ENCODE measurements around the gene NSL1.

Gene NSL1

DNA sequence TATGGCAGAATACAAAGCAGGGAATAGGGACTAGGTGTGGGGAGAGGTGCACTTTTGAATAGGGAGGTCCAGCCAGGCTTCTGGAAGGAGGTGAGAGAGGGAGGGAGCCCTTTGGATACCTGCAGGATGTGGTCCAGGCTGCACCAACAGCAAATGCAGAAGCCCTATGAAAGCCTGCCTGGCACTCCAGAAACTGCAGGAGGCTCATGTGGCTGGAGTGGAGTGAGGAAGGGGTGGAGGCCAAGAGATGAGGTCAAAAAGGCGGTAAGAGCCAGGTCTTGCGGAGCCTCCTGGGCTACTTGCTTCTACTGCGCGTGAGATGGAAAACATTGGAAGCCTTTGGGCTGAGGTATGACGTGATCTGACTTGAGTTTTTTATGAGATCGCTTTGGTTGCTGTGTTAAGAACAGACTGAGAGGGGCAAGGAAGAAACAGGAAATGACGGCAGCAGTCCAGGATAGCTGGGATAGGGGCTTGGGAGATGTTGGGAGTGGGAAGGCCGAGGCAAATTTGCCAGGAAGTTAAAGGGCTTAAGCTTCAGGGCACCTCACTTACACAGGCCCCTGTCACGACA lies 87.5 kb downstream of the NSL1 start:
- Histone ChIP-seq H3K4me1 (ENCODE audit: control insufficient read depth, insufficient read depth, low read length, unreplicated experiment) (peaks cover 5% of the 10 kb centered on the region), H2AFZ (ENCODE audit: low read length, unreplicated experiment) (no peak overlapping the region)

DNA sequence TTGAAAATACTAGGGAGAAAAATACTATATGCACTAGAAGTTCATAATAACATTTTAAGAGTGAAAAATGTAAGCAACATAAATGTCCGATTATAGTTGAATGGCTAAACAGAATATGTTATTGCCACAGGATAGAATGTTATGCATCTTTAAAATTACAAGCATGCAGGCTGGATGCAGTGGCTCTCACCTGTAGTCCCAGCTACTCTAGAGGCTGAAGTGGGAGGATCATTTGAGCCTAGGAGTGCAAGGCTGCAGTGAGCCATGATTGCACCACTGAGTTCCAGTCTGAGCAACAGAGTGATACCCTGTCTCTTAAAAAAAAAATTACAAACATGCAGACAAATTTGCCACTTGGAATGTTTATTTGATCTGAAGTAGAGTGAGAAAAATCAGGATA lies 88.9 kb downstream of the NSL1 start:
- no peaks in the 10 kb centered on the region for H3K79me2 ChIP-seq (ENCODE audit: control insufficient read depth, insufficient read depth, low read length, unreplicated experiment)
- H2AFZ ChIP-seq (ENCODE audit: low read length, unreplicated experiment): no peak overlapping the region
- H3K4me1 ChIP-seq (ENCODE audit: control insufficient read depth, insufficient read depth, low read length, unreplicated experiment): peaks cover 16% of the 10 kb centered on the region
- no peaks in the 10 kb centered on the region for H3K27me3 ChIP-seq (ENCODE audit: insufficient read depth, low read length)
- no peak overlapping the region for H3K4me3 ChIP-seq (ENCODE audit: low read depth, low read length)
- no peaks in the 10 kb centered on the region for H3K36me3 ChIP-seq (ENCODE audit: insufficient read depth, low read length)
- H3K27ac ChIP-seq (ENCODE audit: low read depth, low read length): no peak overlapping the region

More for the DNA sequence above, 87.5 kb downstream of the NSL1 start:
- no peaks in the 10 kb centered on the region for H3K27me3 ChIP-seq (ENCODE audit: insufficient read depth, low read length)
- no peaks in the 10 kb centered on the region for H3K36me3 ChIP-seq (ENCODE audit: insufficient read depth, low read length)
- H3K27ac ChIP-seq (ENCODE audit: low read depth, low read length): no peak overlapping the region
- H3K4me3 ChIP-seq (ENCODE audit: low read depth, low read length): no peak overlapping the region
- no peaks in the 10 kb centered on the region for H3K79me2 ChIP-seq (ENCODE audit: control insufficient read depth, insufficient read depth, low read length, unreplicated experiment)

DNA sequence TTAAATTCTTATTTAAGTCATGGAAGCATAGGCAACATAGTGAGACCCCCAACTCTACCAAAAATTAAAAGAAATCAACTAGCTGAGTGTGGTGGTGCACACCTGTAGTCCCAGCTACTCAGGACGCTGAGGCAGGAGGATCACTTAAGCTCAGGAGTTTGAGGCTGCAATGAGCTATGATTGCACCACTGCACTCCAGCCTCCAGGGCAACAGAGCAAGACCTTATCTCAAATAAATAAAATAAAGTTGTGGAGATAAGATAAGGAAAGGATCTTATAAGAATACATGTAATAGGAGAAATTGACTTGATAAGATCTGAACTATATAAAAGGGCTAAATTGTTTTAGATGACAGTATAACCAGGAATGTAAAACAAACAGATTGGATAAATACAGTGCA lies 89.7 kb downstream of the NSL1 start:
- no peak overlapping the region for H2AFZ ChIP-seq (ENCODE audit: low read length, unreplicated experiment)
- H3K27ac ChIP-seq (ENCODE audit: low read depth, low read length): no peak overlapping the region
- no peak overlapping the region for H3K4me3 ChIP-seq (ENCODE audit: low read depth, low read length)
- H3K36me3 ChIP-seq (ENCODE audit: insufficient read depth, low read length): no peaks in the 10 kb centered on the region
- H3K4me1 ChIP-seq (ENCODE audit: control insufficient read depth, insufficient read depth, low read length, unreplicated experiment): peaks cover 16% of the 10 kb centered on the region
- H3K27me3 ChIP-seq (ENCODE audit: insufficient read depth, low read length): no peaks in the 10 kb centered on the region
- H3K79me2 ChIP-seq (ENCODE audit: control insufficient read depth, insufficient read depth, low read length, unreplicated experiment): no peaks in the 10 kb centered on the region

DNA sequence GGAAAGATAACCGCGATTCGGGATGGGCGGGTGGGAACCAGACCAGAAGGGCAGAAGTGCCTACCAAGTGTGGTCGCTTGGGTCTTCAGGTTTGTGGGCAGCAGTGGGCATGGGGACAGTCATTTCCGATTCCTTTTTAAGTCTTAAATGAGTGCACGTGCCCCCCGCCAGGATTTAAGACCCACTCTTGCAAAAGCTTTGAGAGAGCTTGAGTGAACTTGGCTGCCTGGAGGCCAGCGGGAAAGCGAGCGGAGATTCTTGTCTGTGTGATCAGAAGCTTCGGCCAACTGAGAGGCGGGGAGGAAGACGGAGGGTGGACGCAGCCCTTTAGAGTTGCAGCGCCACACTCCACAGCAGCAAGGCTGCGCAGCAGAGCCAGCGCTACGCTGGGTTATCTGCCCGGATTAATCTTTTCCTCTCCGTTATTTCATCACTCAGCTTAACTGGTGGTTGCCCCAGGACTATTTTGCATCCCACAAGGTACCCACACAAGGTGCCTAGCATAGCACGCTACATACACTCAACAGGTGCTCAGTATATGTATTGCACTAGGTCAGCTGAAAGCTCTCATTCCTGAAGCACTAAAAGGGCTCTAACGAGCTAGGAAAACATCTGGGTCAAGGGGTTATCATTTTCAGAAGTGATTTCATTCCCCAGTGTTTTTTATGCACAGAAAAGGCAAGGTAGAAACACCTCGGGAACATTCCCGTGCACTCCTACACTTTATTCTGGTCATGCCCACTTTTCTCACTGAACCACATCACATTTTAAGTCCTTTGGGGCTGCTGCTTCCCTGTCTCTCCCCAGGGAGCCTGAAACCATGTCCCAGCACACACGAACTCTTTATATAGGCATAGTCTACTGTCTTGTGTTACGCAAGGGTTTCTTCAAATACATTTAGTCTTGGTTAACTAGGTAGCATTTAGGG lies 90.4 kb downstream of the NSL1 start:
- Histone ChIP-seq H3K79me2 (ENCODE audit: control insufficient read depth, insufficient read depth, low read length, unreplicated experiment) (no peaks in the 10 kb centered on the region), H3K4me3 (ENCODE audit: low read depth, low read length) (peak overlapping the region; percentile 87), H2AFZ (ENCODE audit: low read length, unreplicated experiment) (peak overlapping the region; percentile 94), H3K27me3 (ENCODE audit: insufficient read depth, low read length) (no peaks in the 10 kb centered on the region), H3K27ac (ENCODE audit: low read depth, low read length) (no peak overlapping the region), H3K36me3 (ENCODE audit: insufficient read depth, low read length) (no peaks in the 10 kb centered on the region), H3K4me1 (ENCODE audit: control insufficient read depth, insufficient read depth, low read length, unreplicated experiment) (peaks cover 16% of the 10 kb centered on the region)

DNA sequence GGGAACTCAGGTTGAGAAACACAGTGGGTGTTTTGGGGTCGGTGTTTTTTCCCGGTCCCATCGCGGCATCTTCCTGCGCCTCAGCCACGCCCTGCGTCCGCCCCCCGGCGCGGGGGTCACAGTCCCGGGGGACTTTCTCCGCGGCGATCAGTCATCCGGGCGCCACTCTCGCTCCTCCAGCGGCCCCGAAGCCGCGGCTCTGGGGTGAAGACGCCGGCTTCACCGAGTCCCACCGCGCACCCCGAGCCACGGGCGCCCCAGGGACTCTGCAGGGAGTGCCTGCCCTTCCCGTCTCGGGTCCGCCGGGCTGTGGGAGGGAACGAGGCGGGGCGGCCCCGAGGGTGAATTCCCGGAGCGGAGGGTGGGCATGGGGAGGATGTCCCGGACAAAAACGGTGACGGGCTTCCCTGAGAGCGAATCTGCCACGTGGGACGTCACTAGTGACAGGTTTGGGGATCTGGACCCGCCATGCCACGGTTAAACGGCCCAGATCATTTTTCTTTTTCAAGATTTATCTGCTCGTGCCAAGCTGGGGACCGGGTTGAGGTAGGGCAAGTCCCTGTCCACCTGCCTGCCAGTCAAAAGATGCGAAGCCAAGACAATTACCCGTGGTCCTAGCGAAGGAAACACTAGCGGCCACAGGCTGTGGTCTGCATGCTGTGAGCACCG lies 91.2 kb downstream of the NSL1 start:
- H3K79me2 ChIP-seq (ENCODE audit: control insufficient read depth, insufficient read depth, low read length, unreplicated experiment): no peaks in the 10 kb centered on the region
- peak overlapping the region; percentile 94 for H2AFZ ChIP-seq (ENCODE audit: low read length, unreplicated experiment)
- H3K4me3 ChIP-seq (ENCODE audit: low read depth, low read length): peak overlapping the region; percentile 87
- H3K36me3 ChIP-seq (ENCODE audit: insufficient read depth, low read length): no peaks in the 10 kb centered on the region
- peak overlapping the region; percentile 24; the same call in 1 of the 2 replicates for H3K27ac ChIP-seq (ENCODE audit: low read depth, low read length)
- peaks cover 16% of the 10 kb centered on the region for H3K4me1 ChIP-seq (ENCODE audit: control insufficient read depth, insufficient read depth, low read length, unreplicated experiment)
- H3K27me3 ChIP-seq (ENCODE audit: insufficient read depth, low read length): no peaks in the 10 kb centered on the region

DNA sequence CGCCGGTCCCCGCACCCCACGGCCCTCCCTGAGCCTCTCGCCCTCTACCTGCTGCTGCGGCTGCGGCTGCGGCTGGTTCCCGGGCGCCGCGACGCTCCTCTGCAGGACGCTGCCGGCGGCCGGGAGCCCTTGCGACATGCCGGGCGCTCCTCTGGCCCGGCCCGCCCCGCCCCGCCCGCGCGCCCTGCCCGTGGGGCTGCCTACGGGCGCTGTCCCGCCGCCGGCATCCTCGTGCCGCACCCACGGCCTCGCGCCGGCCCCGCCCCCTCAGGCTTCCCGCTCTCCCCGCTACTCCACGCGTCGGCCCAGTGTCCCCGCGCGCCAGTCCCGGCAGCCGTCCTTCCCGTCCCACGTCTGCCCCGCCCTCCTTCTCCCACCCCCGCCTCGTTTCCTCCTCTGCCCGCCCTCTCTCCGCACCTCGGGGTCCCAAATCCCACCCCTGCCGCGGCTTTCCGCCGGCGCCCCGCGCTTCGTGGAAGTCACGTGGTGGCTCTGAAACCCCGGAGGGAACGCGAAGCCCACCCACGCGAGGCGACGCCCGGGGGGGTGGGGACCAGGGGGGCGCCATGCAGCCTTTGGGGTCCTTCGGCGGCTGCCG lies 91.9 kb downstream of the NSL1 start, which contains the start of gene BATF3:
BATF3 (minus strand) TSS at position 216 of the 598 bp plus-strand sequence; CDS start at position 138, 78 bp downstream.
- no peaks in the 10 kb centered on the region for H3K79me2 ChIP-seq (ENCODE audit: control insufficient read depth, insufficient read depth, low read length, unreplicated experiment)
- H3K27ac ChIP-seq (ENCODE audit: low read depth, low read length): peak within 1 kb of the TSS; percentile 24; the same call in 1 of the 2 replicates
- H2AFZ ChIP-seq (ENCODE audit: low read length, unreplicated experiment): peak within 1 kb of the TSS; percentile 94
- peak within 1 kb of the TSS; percentile 87 for H3K4me3 ChIP-seq (ENCODE audit: low read depth, low read length)
- peaks cover 16% of the 10 kb centered on the region for H3K4me1 ChIP-seq (ENCODE audit: control insufficient read depth, insufficient read depth, low read length, unreplicated experiment)
- no peaks in the 10 kb centered on the region for H3K36me3 ChIP-seq (ENCODE audit: insufficient read depth, low read length)
- no peaks in the 10 kb centered on the region for H3K27me3 ChIP-seq (ENCODE audit: insufficient read depth, low read length)

DNA sequence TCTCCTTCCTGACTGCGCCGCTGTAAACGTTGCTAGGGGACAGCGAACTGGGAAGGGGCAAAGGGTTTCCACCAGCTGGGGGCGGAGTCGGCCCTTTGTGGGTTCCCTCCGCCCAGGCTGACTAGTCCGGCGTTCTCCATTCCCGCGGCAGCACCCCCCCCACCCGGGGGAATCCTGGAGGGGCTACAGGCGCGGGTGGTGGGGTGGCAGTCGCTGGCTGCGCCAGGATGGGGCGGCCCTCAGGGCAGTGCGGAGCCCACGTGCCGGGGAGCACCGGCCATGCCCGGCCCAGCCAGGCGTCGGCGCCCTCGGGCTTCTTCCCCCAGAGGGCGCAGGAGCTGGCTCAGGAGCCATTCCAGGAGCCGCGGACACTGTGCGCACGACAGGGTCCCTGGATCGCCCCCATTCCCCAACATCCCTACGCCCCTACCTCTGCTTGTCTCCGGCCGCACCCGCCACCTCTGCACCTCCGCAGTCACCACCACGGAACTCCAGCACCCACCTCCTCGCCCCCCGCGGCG lies 92.4 kb downstream of the NSL1 start:
- Histone ChIP-seq H2AFZ (ENCODE audit: low read length, unreplicated experiment) (peak overlapping the region; percentile 94), H3K79me2 (ENCODE audit: control insufficient read depth, insufficient read depth, low read length, unreplicated experiment) (no peaks in the 10 kb centered on the region), H3K36me3 (ENCODE audit: insufficient read depth, low read length) (no peaks in the 10 kb centered on the region), H3K27ac (ENCODE audit: low read depth, low read length) (no peak overlapping the region), H3K27me3 (ENCODE audit: insufficient read depth, low read length) (no peaks in the 10 kb centered on the region), H3K4me3 (ENCODE audit: low read depth, low read length) (peak overlapping the region; percentile 87), H3K4me1 (ENCODE audit: control insufficient read depth, insufficient read depth, low read length, unreplicated experiment) (peaks cover 16% of the 10 kb centered on the region)

DNA sequence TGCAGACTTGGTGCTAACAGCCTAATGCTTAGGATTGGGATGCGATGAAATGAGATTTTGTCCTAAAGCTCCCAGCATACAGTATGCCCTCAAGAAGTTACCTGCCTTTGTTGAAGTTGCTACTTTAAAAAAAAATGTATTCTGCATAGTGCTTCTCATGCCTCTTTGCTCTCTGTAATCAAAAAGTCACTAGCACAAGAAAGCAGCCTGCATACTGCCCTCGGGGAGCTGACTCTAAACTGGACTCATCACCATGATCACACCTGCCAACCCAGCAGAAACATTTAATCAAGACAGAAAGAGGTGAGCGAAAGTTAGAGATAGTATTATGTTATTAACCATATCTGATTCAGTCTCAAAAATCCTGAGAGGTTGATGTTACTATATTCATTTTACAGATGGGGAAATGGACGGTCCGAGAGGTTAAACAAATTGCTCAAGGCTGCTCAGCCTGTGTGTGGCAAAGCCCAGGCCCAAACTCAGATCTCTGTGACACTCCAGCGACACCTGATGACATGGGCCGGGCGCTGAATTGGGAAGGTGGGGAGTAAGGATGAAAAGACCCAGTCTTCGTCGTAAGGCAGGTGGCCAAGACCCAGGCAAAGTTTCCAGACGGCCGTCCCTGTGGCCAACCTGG lies 93.0 kb downstream of the NSL1 start:
- H3K27ac ChIP-seq (ENCODE audit: low read depth, low read length): no peak overlapping the region
- peaks cover 16% of the 10 kb centered on the region for H3K4me1 ChIP-seq (ENCODE audit: control insufficient read depth, insufficient read depth, low read length, unreplicated experiment)
- peak overlapping the region; percentile 94 for H2AFZ ChIP-seq (ENCODE audit: low read length, unreplicated experiment)
- H3K27me3 ChIP-seq (ENCODE audit: insufficient read depth, low read length): no peaks in the 10 kb centered on the region
- H3K36me3 ChIP-seq (ENCODE audit: insufficient read depth, low read length): no peaks in the 10 kb centered on the region
- no peaks in the 10 kb centered on the region for H3K79me2 ChIP-seq (ENCODE audit: control insufficient read depth, insufficient read depth, low read length, unreplicated experiment)
- peak overlapping the region; percentile 87 for H3K4me3 ChIP-seq (ENCODE audit: low read depth, low read length)

DNA sequence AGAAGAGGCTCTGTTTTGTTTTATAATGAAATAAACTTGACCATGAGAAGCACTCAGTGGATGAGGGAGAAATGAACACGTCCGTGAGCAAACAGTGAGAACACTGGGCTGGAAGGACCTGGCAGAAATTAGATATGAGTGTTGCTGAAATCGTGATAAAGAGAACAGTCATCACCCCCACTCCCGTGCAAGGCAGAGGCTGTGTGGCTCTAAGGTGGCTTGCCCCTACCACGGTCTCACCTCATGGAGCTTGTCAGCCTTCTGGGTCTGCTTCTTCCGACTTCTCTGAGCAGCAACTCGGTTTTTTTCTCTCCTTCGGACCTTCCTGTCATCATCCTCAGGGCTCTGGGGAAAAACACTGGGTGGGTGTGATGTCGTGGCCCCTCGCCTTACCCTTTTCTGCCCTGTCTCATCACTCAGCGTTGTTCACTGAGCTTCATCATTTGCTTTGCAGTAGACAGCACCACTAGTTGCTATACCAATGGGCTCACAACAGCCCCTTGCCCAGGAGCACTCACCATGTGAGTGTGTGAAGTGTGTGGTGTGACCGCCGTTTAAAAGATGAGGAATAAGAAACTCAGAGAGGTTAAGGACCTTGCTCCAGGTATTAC lies 94.8 kb downstream of the NSL1 start:
- Histone ChIP-seq H2AFZ (ENCODE audit: low read length, unreplicated experiment) (no peak overlapping the region), H3K27ac (ENCODE audit: low read depth, low read length) (no peak overlapping the region), H3K27me3 (ENCODE audit: insufficient read depth, low read length) (no peaks in the 10 kb centered on the region), H3K36me3 (ENCODE audit: insufficient read depth, low read length) (no peaks in the 10 kb centered on the region), H3K4me3 (ENCODE audit: low read depth, low read length) (no peak overlapping the region), H3K4me1 (ENCODE audit: control insufficient read depth, insufficient read depth, low read length, unreplicated experiment) (peaks cover 26% of the 10 kb centered on the region), H3K79me2 (ENCODE audit: control insufficient read depth, insufficient read depth, low read length, unreplicated experiment) (no peaks in the 10 kb centered on the region)
